Astrocyte (in vitro differentiated cells and primary cell): ENCODE measurements around the gene GNAT1. TPM values are rescaled to one million over a fixed set of nuclear protein-coding genes. Genes with fewer than 3 reads are reported as not detected.

Experiments
- DNase-seq: peaks from one replicate; pipeline ENCODE4 v3.0.0-alpha.2; 2010; ENCODE audit warnings: low read depth
- FAIRE-seq: peaks from 2 replicates; lab custom pipeline; 2011; peaks lifted over from hg19 to GRCh38; lab: Jason Lieb, UNC
- H2AFZ ChIP-seq: 2 replicates; pipeline ENCODE4 v1.6.0; 2012; ENCODE audit warnings: low read depth, low read length, inconsistent platforms
- H3K27ac ChIP-seq: 2 replicates; pipeline ENCODE4 v1.5.1; 2011; ENCODE audit warnings: low read depth, low read length, inconsistent platforms
- H3K27me3 ChIP-seq: 2 replicates; pipeline ENCODE4 v1.6.0; 2011; ENCODE audit warnings: low read length, inconsistent platforms; ENCODE audit not compliant: insufficient read depth
- H3K36me3 ChIP-seq: 2 replicates; pipeline ENCODE4 v1.5.1; 2011; ENCODE audit warnings: low read length, inconsistent platforms; ENCODE audit not compliant: insufficient read depth
- H3K4me1 ChIP-seq: 2 replicates; pipeline ENCODE4 v1.5.1; 2011; ENCODE audit warnings: low read length, inconsistent platforms; ENCODE audit not compliant: insufficient read depth
- H3K4me2 ChIP-seq: 2 replicates; pipeline ENCODE4 v1.6.0; 2012; ENCODE audit warnings: low read length, inconsistent platforms
- H3K4me3 ChIP-seq: 2 replicates; pipeline ENCODE4 v1.5.1; 2011; ENCODE audit warnings: low read depth, mild to moderate bottlenecking, low read length, inconsistent platforms; ENCODE audit not compliant: insufficient read depth
- H3K79me2 ChIP-seq: 2 replicates; pipeline ENCODE4 v1.6.0; 2012; ENCODE audit warnings: mild to moderate bottlenecking, low read length, inconsistent platforms; ENCODE audit not compliant: insufficient read depth
- H3K9ac ChIP-seq: 2 replicates; pipeline ENCODE4 v1.6.0; 2012; ENCODE audit warnings: mild to moderate bottlenecking, low read length, inconsistent platforms
- H3K9me3 ChIP-seq: 2 replicates; pipeline ENCODE4 v1.5.1; 2012; ENCODE audit warnings: low read depth, mild to moderate bottlenecking, low read length, inconsistent platforms; ENCODE audit not compliant: insufficient read depth
- H4K20me1 ChIP-seq: 2 replicates; pipeline ENCODE4 v1.6.0; 2012; ENCODE audit warnings: low read length, inconsistent platforms; ENCODE audit not compliant: insufficient read depth
- H3K27ac Mint-ChIP-seq: one replicate; pipeline ENCODE4 v1.8.0; 2021; ENCODE audit warnings: mild to moderate bottlenecking, mixed read lengths; ENCODE audit not compliant: unreplicated experiment
- H3K27me3 Mint-ChIP-seq: one replicate; pipeline ENCODE4 v1.8.0; 2021; ENCODE audit warnings: low read depth, mixed read lengths; ENCODE audit not compliant: unreplicated experiment
- H3K36me3 Mint-ChIP-seq: one replicate; pipeline ENCODE4 v1.8.0; 2021; ENCODE audit warnings: low read depth, mixed read lengths; ENCODE audit not compliant: unreplicated experiment
- H3K4me1 Mint-ChIP-seq: one replicate; pipeline ENCODE4 v1.8.0; 2021; ENCODE audit warnings: low read depth, mixed read lengths; ENCODE audit not compliant: unreplicated experiment
- H3K4me3 Mint-ChIP-seq: one replicate; pipeline ENCODE4 v1.8.0; 2021; ENCODE audit warnings: mild to moderate bottlenecking, moderate library complexity, mixed read lengths; ENCODE audit not compliant: unreplicated experiment
- H3K9me3 Mint-ChIP-seq: one replicate; pipeline ENCODE4 v1.8.0; 2021; ENCODE audit warnings: mild to moderate bottlenecking, mixed read lengths; ENCODE audit not compliant: unreplicated experiment
- CTCF ChIP-seq: IDR thresholded peaks from 2 replicates; pipeline ENCODE4 v1.5.1; 2011; ENCODE audit warnings: low read depth, mild to moderate bottlenecking, inconsistent platforms, low read length, moderate library complexity; ENCODE audit not compliant: insufficient read depth
- EZH2 ChIP-seq: IDR thresholded peaks from 2 replicates; pipeline ENCODE4 v1.6.1; 2012; ENCODE audit warnings: mild to moderate bottlenecking, low read length, inconsistent platforms; ENCODE audit not compliant: insufficient read depth
- total RNA-seq: library from RNA; stranded (reverse); gene quantifications from 2 replicates; pipeline ENCODE4 v1.2.1, GENCODE V29; 2021

The GNAT1 gene
- total RNA-seq, 1 donor from 2014 or later, result not detected

- Histone ChIP-seq H3K9me3 (no peaks in the 10 kb centered on the region), H2AFZ (no peak overlapping the region), H3K9ac (no peak overlapping the region), H4K20me1 (no peaks in the 10 kb centered on the region), H3K4me2 (no peak overlapping the region), H3K4me3 (no peak overlapping the region), H3K4me1 (peaks cover 10% of the 10 kb centered on the region), H3K79me2 (no peaks in the 10 kb centered on the region), H3K27me3 (no peaks in the 10 kb centered on the region), H3K36me3 (no peaks in the 10 kb centered on the region), H3K27ac (no peak overlapping the region)
- DNase-seq, result no peak
- H3K4me3 Mint-ChIP-seq, result no peak overlapping the region
- H3K4me1 Mint-ChIP-seq, result no peaks in the 10 kb centered on the region
- no peaks in the 10 kb centered on the region for H3K9me3 Mint-ChIP-seq
- no peak overlapping the region for H3K27ac Mint-ChIP-seq
- H3K27me3 Mint-ChIP-seq, result peaks cover 9% of the 10 kb centered on the region
- FAIRE-seq, result no peak
- TF ChIP-seq CTCF (no peak), EZH2 (no peak)
- no peaks in the 10 kb centered on the region for H3K36me3 Mint-ChIP-seq
Observed at GRCh38 chr3:50173685-50174516, 17.5 kb upstream of the GNAT1 start.

GRCh38 chr3:50174517-50174895, 16.9 kb upstream of the GNAT1 start:
- TF ChIP-seq EZH2 (no peak), CTCF (no peak)
- Histone ChIP-seq H3K9me3 (no peaks in the 10 kb centered on the region), H3K4me3 (no peak overlapping the region), H3K27me3 (no peaks in the 10 kb centered on the region), H3K4me2 (no peak overlapping the region), H3K36me3 (no peaks in the 10 kb centered on the region), H4K20me1 (no peaks in the 10 kb centered on the region), H3K27ac (no peak overlapping the region), H3K4me1 (peaks cover 10% of the 10 kb centered on the region), H2AFZ (no peak overlapping the region), H3K9ac (no peak overlapping the region), H3K79me2 (no peaks in the 10 kb centered on the region)
- Mint-ChIP-seq H3K9me3 (no peaks in the 10 kb centered on the region), H3K4me1 (peaks cover under 1% of the 10 kb centered on the region), H3K4me3 (no peak overlapping the region), H3K36me3 (no peaks in the 10 kb centered on the region), H3K27me3 (peaks cover 10% of the 10 kb centered on the region), H3K27ac (no peak overlapping the region)
- DNase-seq (no peak), FAIRE-seq (no peak)

GRCh38 chr3:50174947-50175524, 16.4 kb upstream of the GNAT1 start:
- Histone ChIP-seq H3K4me1 (peaks cover 10% of the 10 kb centered on the region), H3K9ac (no peak overlapping the region), H3K79me2 (no peaks in the 10 kb centered on the region), H3K27ac (no peak overlapping the region), H3K4me3 (no peak overlapping the region), H2AFZ (no peak overlapping the region), H3K4me2 (no peak overlapping the region), H3K27me3 (no peaks in the 10 kb centered on the region), H3K36me3 (no peaks in the 10 kb centered on the region), H4K20me1 (no peaks in the 10 kb centered on the region), H3K9me3 (no peaks in the 10 kb centered on the region)
- H3K9me3 Mint-ChIP-seq, result no peaks in the 10 kb centered on the region
- peaks cover 3% of the 10 kb centered on the region for H3K4me1 Mint-ChIP-seq
- H3K36me3 Mint-ChIP-seq, result no peaks in the 10 kb centered on the region
- FAIRE-seq (no peak), DNase-seq (no peak)
- peaks cover 11% of the 10 kb centered on the region for H3K27me3 Mint-ChIP-seq
- H3K4me3 Mint-ChIP-seq, result no peak overlapping the region
- TF ChIP-seq CTCF (no peak), EZH2 (no peak)
- H3K27ac Mint-ChIP-seq, result no peak overlapping the region
